PC-9 (cell line): ENCODE results near the gene G3BP1. TPM values are rescaled to one million over a fixed set of nuclear protein-coding genes. Genes with fewer than 3 reads are reported as not detected.

Source experiments
- BruUV-seq: library from RNA; stranded (reverse); fragments of 400-500 nt; replicated peaks from 2 replicates; lab custom pipeline; 2021; lab: Mats Ljungman, UMichigan
- CTCF ChIA-PET: fragments of 300-600 bp; sonication (Branson Sonifier 250); formaldehyde crosslinking; loops from one replicate; lab custom pipeline; 2022; ENCODE audit warnings: antibody characterized with exemption; lab: Charles Lee
- POLR2A ChIA-PET: fragments of 300-600 bp; sonication (Branson Sonifier 250); formaldehyde crosslinking; loops from one replicate; lab custom pipeline; 2022; ENCODE audit warnings: antibody characterized with exemption; ENCODE audit not compliant: unreplicated experiment; lab: Charles Lee
- DNase-seq, 2 experiments: peaks; one replicate each; pipeline versions ENCODE4 v3.0.0 to v3.0.0-alpha.2; 2015 to 2022; ENCODE audit warnings: mixed read lengths in 1 of 2
- H2AFZ ChIP-seq: fragments of 200-600 bp; sonication (generic); 2 replicates; pipeline ENCODE4 v1.8.1; 2017; ENCODE audit warnings: antibody characterized with exemption
- H3F3A ChIP-seq: fragments of 200-600 bp; sonication (generic); 2 replicates; pipeline ENCODE4 v1.8.1; 2017; ENCODE audit warnings: antibody characterized with exemption, mild to moderate bottlenecking, low read depth; ENCODE audit not compliant: insufficient read depth
- H3K27ac ChIP-seq: fragments of 200-600 bp; sonication (generic); 2 replicates; pipeline ENCODE4 v1.6.1; 2016; ENCODE audit warnings: mixed run types
- H3K27me3 ChIP-seq: fragments of 200-600 bp; sonication (generic); 2 replicates; pipeline ENCODE4 v1.6.1; 2016; ENCODE audit warnings: low read depth, mixed run types; ENCODE audit not compliant: insufficient read depth
- H3K36me3 ChIP-seq: fragments of 200-600 bp; sonication (generic); 2 replicates; pipeline ENCODE4 v1.6.1; 2016; ENCODE audit warnings: low read depth, mixed run types
- H3K4me1 ChIP-seq: fragments of 200-600 bp; sonication (generic); replicated peaks from 2 replicates; pipeline ENCODE4 v1.6.1; 2016; ENCODE audit warnings: mixed run types; ENCODE audit not compliant: insufficient read depth
- H3K4me2 ChIP-seq: fragments of 200-600 bp; sonication (generic); 2 replicates; pipeline ENCODE4 v1.6.1; 2017; ENCODE audit warnings: mixed run types
- H3K4me3 ChIP-seq: fragments of 200-600 bp; sonication (generic); 2 replicates; pipeline ENCODE4 v1.6.1; 2016; ENCODE audit warnings: mixed run types
- H3K79me2 ChIP-seq: fragments of 200-600 bp; sonication (generic); 2 replicates; pipeline ENCODE4 v1.6.1; 2017; ENCODE audit warnings: low read depth, mixed run types
- H3K9me2 ChIP-seq: fragments of 200-600 bp; sonication (generic); 2 replicates; pipeline ENCODE4 v1.8.1; 2017; ENCODE audit warnings: mild to moderate bottlenecking; ENCODE audit not compliant: insufficient read depth
- H3K9me3 ChIP-seq: fragments of 200-600 bp; sonication (generic); 2 replicates; pipeline ENCODE4 v1.8.1; 2016; ENCODE audit warnings: low read depth; ENCODE audit not compliant: insufficient read depth
- H4K20me1 ChIP-seq: fragments of 200-600 bp; sonication (generic); 2 replicates; pipeline ENCODE4 v1.8.1; 2017; ENCODE audit not compliant: insufficient read depth
- CTCF ChIP-seq: fragments of 200-600 bp; sonication (generic); conservative IDR thresholded peaks from 2 replicates; pipeline ENCODE4 v1.6.1; 2017; ENCODE audit warnings: mixed run types, antibody characterized with exemption, mild to moderate bottlenecking, moderate library complexity
- EZH2 ChIP-seq: fragments of 200-600 bp; sonication (generic); IDR thresholded peaks from 2 replicates; pipeline ENCODE4 v1.8.0; 2017; ENCODE audit warnings: antibody characterized with exemption, low read depth
- intact Hi-C: fragments of 100-400 bp; cut with micrococcal nuclease; formaldehyde crosslinking; loops from one replicate; pipeline ENCODE4 v1.10.0; 2022; ENCODE audit not compliant: unreplicated experiment
- total RNA-seq: library from RNA; stranded (reverse); gene quantifications from 2 replicates; pipeline ENCODE4 v1.2.3, GENCODE V29; 2021

G3BP1 gene
- total RNA-seq, 1 experiment from 2014 or later, result 254 TPM

- no peak overlapping the region for H3K4me2 ChIP-seq
- H3K27me3 ChIP-seq, result no peaks in the 10 kb centered on the region
- TF ChIP-seq EZH2, result no peak
- no peak for TF ChIP-seq CTCF
- H3K36me3 ChIP-seq, result 0 out of 2 replicates have a peak, but pooled peaks cover 3% of the 10 kb centered on the region
- no peaks in the 10 kb centered on the region; the same call in 1 of the 2 replicates for H3K9me3 ChIP-seq
- intact Hi-C loops, result no loop called here
- POLR2A ChIA-PET, result no interaction called here
- H3K79me2 ChIP-seq, result no peaks in the 10 kb centered on the region
- H3F3A ChIP-seq, result peaks cover 12% of the 10 kb centered on the region; the same call in 1 of the 2 replicates
- no peak overlapping the region for H3K27ac ChIP-seq
- CTCF ChIA-PET, result no interaction called here
- H3K4me3 ChIP-seq, result no peak overlapping the region
- H2AFZ ChIP-seq, result no peak overlapping the region
- no peak for DNase-seq
- H4K20me1 ChIP-seq, result no peaks in the 10 kb centered on the region
- no peaks in the 10 kb centered on the region for H3K9me2 ChIP-seq
- no peaks in the 10 kb centered on the region for H3K4me1 ChIP-seq
- BruUV-seq, result no TSS peak
These were observed 41.4 kb upstream of the G3BP1 start for GRCh38 chr5:151730381-151730780.

- no peaks in the 10 kb centered on the region; the same call in 1 of the 2 replicates for H3K9me3 ChIP-seq
- CTCF ChIA-PET, result no interaction called here
- H3K9me2 ChIP-seq, result no peaks in the 10 kb centered on the region
- no peaks in the 10 kb centered on the region for H3K79me2 ChIP-seq
- no peaks in the 10 kb centered on the region for H4K20me1 ChIP-seq
- H3F3A ChIP-seq, result peaks cover 12% of the 10 kb centered on the region; the same call in 1 of the 2 replicates
- no peaks in the 10 kb centered on the region for H3K27me3 ChIP-seq
- BruUV-seq, result no TSS peak
- TF ChIP-seq CTCF (no peak), EZH2 (no peak)
- POLR2A ChIA-PET, result no interaction called here
- H2AFZ ChIP-seq, result no peak overlapping the region
- H3K4me2 ChIP-seq, result no peak overlapping the region
- H3K36me3 ChIP-seq, result 0 out of 2 replicates have a peak, but pooled peaks cover 3% of the 10 kb centered on the region
- intact Hi-C loops, result no loop called here
- no peak overlapping the region for H3K4me3 ChIP-seq
- H3K27ac ChIP-seq, result no peak overlapping the region
- H3K4me1 ChIP-seq, result no peaks in the 10 kb centered on the region
- DNase-seq, result no peak
These were observed 38.2 kb upstream of the G3BP1 start for GRCh38 chr5:151733358-151734063.

GRCh38 chr5:151734064-151734408, 37.7 kb upstream of the G3BP1 start:
- DNase-seq, result no peak
- Histone ChIP-seq H3K27ac (no peak overlapping the region), H4K20me1 (no peaks in the 10 kb centered on the region), H3K9me3 (no peaks in the 10 kb centered on the region; the same call in 1 of the 2 replicates), H3K36me3 (0 out of 2 replicates have a peak, but pooled peaks cover 3% of the 10 kb centered on the region), H3K4me1 (no peaks in the 10 kb centered on the region), H3K27me3 (no peaks in the 10 kb centered on the region), H3K4me2 (no peak overlapping the region), H3K9me2 (no peaks in the 10 kb centered on the region), H3F3A (peaks cover 12% of the 10 kb centered on the region; the same call in 1 of the 2 replicates), H2AFZ (no peak overlapping the region), H3K79me2 (no peaks in the 10 kb centered on the region), H3K4me3 (no peak overlapping the region)
- intact Hi-C loops, result no loop called here
- TF ChIP-seq CTCF (no peak), EZH2 (no peak)
- BruUV-seq, result no TSS peak
- ChIA-PET CTCF (no interaction called here), POLR2A (no interaction called here)
